ENCODE results near the gene C16orf96. TPM values are rescaled to one million over a fixed set of nuclear protein-coding genes. Genes with fewer than 3 reads are reported as not detected.

Gene C16orf96
- total RNA-seq, 2 donors from 2014 or later, result 0.52 TPM; not detected in 1

DNA sequence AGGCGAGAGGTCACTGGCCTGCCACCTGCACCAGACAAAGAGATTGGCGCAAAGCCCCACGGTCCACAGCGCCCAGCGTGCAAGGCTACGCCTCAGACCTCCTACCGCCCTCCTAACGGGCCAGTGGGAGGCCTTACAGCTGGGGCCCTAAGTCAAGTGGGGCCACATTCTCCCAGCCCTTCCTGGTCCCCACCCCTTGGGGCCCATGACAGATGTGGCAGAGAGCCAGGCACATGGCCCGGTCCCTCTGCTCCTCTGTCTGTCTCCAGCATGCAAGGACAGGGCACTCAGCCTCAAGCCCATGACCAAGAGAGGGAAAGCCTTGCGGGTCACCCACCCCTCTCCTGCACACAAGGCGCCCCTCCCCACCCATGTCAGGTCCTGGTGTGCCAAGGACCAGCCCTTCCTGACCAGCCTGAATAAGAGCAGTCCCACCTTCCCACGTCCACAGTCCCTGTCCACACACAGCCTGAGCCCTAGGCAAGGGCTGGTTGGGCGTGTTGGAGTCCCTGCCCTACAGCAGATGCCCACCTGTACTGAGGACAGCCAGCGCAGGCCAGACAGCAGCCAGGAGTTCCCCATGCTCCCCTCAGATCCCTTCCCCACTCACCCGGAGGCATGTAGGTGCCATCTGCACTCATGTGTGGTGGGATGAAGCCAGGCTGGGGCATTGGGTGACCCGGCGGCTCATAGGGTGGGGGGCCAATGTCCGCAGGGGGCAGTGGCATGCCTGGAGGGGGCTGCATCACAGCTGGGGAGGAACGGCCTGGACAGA, 42.9 kb upstream of the C16orf96 start:
- DNase-seq (peak in 1 of 4 donors; percentile 33), ATAC-seq (no peak)
- WGBS, 2 donors, result 76 to 77% methylated on average over 8 to 19 of the region's 19 CpGs
- Histone ChIP-seq H3K9me3 (no peaks in the 10 kb centered on the region), H3K4me1 (peaks cover 31% of the 10 kb centered on the region), H3K27me3 (no peaks in the 10 kb centered on the region), H3K27ac (peak overlapping the region in 2 of 4 donors; percentile 8 to 19), H3K4me3 (no peak overlapping the region), H3K36me3 (replicated peaks in 1 of 2; ENCODE audit: insufficient read depth in 1 of 2, low read depth in 2 of 2) (peaks cover 0 to 17% of the 10 kb centered on the region in 2 donors)
- TF ChIP-seq POLR2A (IDR thresholded peaks at IDR 0.05), result no peak
- TF ChIP-seq CTCF (IDR thresholded peaks at IDR 0.05), result no peak
- intact Hi-C loops (cut with DNase I), result loop anchor here (5.0 to 10.0 kb wide), 2 partner anchors 39 to 72 kb away; no protein-coding TSS in a partner anchor

- intact Hi-C loops (cut with DNase I), result loop anchor here (5.0 to 10.0 kb wide), 2 partner anchors 38 to 71 kb away; no protein-coding TSS in a partner anchor
- DNase-seq (no peak), ATAC-seq (no peak)
- Histone ChIP-seq H3K4me3 (no peak overlapping the region), H3K9me3 (no peaks in the 10 kb centered on the region), H3K27me3 (no peaks in the 10 kb centered on the region), H3K4me1 (peaks cover 31% of the 10 kb centered on the region), H3K36me3 (replicated peaks in 1 of 2; ENCODE audit: insufficient read depth in 1 of 2, low read depth in 2 of 2) (peaks cover 0 to 12% of the 10 kb centered on the region in 2 donors), H3K27ac (peak overlapping the region in 3 of 4 donors; percentile 17 to 62 (median 50))
- WGBS, 2 donors, result 87 to 92% methylated on average over 6 to 7 of the region's 7 CpGs
- TF ChIP-seq POLR2A (IDR thresholded peaks at IDR 0.05) (no peak), CTCF (IDR thresholded peaks at IDR 0.05) (no peak)
Measured at GRCh38 chr16:4513881-4514280, 42.3 kb upstream of the C16orf96 start.

GRCh38 chr16:4514606-4515005, 41.5 kb upstream of the C16orf96 start:
- H3K27me3 ChIP-seq, result no peaks in the 10 kb centered on the region
- no peak for TF ChIP-seq POLR2A (IDR thresholded peaks at IDR 0.05)
- H3K27ac ChIP-seq, result peak overlapping the region in 3 of 4 donors; percentile 17 to 62 (median 50)
- intact Hi-C loops (cut with DNase I), result loop anchor here (5.0 to 10.0 kb wide), 2 partner anchors 38 to 70 kb away; no protein-coding TSS in a partner anchor
- peaks cover 31% of the 10 kb centered on the region for H3K4me1 ChIP-seq
- DNase-seq, result no peak
- 31 to 75% methylated on average over 5 to 7 of the region's 7 CpGs for WGBS, 2 donors
- H3K4me3 ChIP-seq, result no peak overlapping the region
- no peaks in the 10 kb centered on the region for H3K9me3 ChIP-seq
- H3K36me3 ChIP-seq (replicated peaks in 1 of 2; ENCODE audit: insufficient read depth in 1 of 2, low read depth in 2 of 2), result peaks cover 0 to 8% of the 10 kb centered on the region in 2 donors
- no peak for ATAC-seq

DNA sequence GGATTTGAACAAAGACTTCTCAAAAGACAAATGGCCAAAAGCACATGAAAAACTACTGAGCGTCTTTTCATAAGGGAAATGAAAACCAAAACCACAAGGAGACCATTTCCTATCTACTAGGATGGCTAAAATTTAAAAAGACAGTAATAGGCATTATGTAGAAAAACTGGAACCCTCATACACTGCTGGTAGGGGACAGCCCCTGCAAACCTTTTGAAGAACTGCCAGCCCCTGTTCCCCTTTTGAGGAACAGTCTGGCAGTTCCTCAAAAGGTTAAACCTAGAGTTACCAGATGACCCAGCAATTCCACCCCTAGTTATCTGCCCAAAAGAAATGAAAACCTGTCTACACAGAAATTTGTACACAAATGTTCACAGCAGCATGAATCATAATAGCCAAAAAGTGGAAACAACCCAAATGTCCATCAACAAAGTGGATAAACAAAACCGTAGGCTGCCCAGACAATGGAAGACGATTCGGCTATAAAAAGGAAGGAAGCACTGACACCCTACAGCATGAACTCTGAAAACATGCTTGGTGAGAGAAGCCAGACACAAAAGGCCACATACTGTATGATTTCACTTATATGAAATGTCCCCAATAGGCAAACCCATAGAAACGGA, 40.4 kb upstream of the C16orf96 start:
- Histone ChIP-seq H3K27ac (peak overlapping the region in 1 of 4 donors; percentile 50), H3K27me3 (no peaks in the 10 kb centered on the region), H3K9me3 (no peaks in the 10 kb centered on the region), H3K4me1 (peaks cover 31% of the 10 kb centered on the region), H3K36me3 (replicated peaks in 1 of 2; ENCODE audit: insufficient read depth in 1 of 2, low read depth in 2 of 2) (peaks cover 0 to 2% of the 10 kb centered on the region in 2 donors), H3K4me3 (no peak overlapping the region)
- intact Hi-C loops (cut with DNase I), result loop anchor here (10.0 kb wide), 1 partner anchor 69 kb away; no protein-coding TSS in a partner anchor
- WGBS, 2 donors, result 41 to 43% methylated on average over 5 of the region's 5 CpGs
- ATAC-seq (no peak), DNase-seq (no peak)
- TF ChIP-seq CTCF (IDR thresholded peaks at IDR 0.05), result no peak
- no peak for TF ChIP-seq POLR2A (IDR thresholded peaks at IDR 0.05)

Data from body of pancreas (tissue), 4 donors.